Endometrial microvascular endothelial cells (primary cell): ENCODE results near the gene SLC47A2. TPM values are rescaled to one million over a fixed set of nuclear protein-coding genes. Genes with fewer than 3 reads are reported as not detected.
"Not testable (repeated sequence)": the region's sequence is repeated elsewhere in the genome, so short reads cannot be mapped to it uniquely, and the experiment has no call there.

Experiments
- in situ Hi-C: cut with HindIII; loops from 2 replicates; pipeline ENCODE4 v1.10.0; 2017; ENCODE audit warnings: low sequenced_read_pairs, low pct_unique_long_range_greater_than_20kb; ENCODE audit errors: inconsistent ontology term
- total RNA-seq: library from RNA; depleted of rRNA; stranded (reverse); fragments of >200 nt; gene quantifications from one replicate; pipeline ENCODE4 v1.2.3, GENCODE V29; 2015; ENCODE audit errors: inconsistent ontology term

Gene SLC47A2
- total RNA-seq, 1 donor from 2014 or later, result not detected

DNA sequence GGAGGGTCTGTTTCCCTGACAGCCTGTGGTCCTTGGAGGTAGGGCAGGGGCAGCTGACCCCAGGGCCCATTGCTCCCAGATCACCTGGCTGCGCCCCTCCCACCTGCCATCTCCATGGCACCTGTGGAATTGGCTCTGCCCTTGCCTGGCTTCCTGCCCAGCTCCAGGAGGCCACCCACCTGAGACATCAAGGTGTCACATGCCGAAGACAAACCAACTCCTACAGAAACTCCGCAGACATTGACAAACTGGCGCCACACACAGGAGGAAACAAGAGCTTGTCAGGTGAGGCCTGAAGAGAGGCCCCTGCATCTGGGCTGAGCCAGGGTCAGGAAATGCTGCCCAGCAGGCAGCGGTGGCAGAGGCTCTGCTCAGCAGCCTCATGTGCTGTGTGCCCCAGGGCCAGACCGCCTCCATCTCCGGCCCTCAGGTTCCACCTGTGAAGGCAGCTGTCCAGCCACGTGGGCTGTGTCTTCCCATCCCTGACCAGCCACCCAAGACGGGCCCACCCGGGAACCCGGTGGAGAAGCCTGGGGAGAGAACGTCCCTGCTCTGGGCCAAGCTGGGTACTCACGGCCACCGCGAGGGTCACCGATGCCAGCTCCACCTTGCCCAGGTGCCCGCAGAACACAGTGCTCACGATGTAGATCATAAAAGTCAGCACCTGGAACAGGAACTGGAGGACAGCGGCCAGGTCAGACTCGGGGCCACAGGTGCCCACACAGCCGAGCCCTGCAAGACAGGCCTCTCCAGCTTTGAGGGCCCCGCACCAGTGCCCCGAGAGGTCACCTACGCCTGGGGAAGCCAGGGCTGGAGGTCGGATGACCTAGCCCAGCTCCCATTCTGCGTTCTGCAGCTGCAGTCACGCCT lies 1.6 kb downstream of the SLC47A2 start:
- in situ Hi-C loops, result no loop called here

DNA sequence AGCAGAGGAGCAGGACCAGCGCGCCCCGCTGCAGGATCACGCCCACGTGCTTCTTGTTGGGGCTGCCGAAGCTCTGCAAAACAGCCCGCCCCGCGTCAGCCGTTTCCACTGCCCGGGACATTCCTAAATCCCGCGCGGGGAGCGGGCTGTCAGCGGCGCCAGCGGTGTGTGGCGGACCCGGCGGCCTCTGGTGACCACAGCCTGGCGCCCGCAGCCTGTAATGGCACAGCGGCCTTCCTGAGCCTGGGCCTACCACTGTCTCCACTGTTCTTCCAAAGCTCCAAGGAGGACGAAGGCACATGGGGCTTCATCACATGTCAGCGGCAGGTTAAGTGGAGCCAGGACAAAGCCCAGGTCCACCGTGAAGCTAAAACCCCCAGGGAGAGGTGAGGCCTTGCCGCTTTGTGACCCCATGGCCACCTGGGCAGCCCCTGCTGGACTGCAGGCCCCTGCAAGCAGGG lies 2.5 kb downstream of the SLC47A2 start:
- in situ Hi-C loops, result no loop called here

DNA sequence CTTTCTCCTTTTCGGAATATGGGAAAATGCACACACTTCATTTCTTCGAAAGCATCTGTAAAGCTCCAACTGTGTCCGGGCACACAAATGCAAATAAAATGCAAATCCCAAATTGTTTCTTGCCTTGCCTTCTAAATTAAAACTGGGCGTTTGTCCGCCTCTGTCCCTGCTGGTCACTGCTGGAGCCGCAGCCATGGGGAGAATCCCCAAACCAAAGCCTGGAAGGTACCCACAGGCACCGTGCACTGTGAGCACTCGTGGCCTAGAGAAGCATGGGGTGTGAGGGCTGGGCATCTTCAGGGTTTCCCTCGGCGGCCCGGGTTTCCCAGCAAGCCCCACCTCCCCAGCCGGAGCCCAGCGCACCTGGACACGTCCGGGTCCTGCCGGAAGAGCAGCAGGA lies 2.9 kb downstream of the SLC47A2 start:
- in situ Hi-C loops, result no loop called here

GRCh38 chr17:19712436-19713004 lies 3.9 kb downstream of the SLC47A2 start:
- in situ Hi-C loops, result no loop called here

DNA sequence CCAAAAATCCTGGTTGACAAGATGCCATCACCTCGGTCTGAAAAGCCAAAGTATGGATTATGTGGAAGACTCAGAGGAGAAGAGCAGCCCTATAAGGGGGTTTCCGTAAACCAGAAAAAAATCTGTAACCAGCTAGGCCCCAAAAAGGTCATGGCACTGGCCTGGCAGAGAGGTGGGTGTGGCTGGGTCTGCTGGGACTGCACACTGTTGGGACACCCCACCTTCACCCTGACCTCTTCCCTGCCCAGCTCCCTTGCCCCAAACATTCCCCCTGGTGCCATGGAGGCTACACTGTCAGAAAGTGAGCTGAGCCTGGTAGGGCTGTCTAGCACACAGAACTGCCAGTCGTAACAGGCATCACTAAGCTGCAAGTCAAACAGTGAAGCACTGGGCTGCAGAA lies 6.5 kb downstream of the SLC47A2 start:
- in situ Hi-C loops, result no loop called here

DNA sequence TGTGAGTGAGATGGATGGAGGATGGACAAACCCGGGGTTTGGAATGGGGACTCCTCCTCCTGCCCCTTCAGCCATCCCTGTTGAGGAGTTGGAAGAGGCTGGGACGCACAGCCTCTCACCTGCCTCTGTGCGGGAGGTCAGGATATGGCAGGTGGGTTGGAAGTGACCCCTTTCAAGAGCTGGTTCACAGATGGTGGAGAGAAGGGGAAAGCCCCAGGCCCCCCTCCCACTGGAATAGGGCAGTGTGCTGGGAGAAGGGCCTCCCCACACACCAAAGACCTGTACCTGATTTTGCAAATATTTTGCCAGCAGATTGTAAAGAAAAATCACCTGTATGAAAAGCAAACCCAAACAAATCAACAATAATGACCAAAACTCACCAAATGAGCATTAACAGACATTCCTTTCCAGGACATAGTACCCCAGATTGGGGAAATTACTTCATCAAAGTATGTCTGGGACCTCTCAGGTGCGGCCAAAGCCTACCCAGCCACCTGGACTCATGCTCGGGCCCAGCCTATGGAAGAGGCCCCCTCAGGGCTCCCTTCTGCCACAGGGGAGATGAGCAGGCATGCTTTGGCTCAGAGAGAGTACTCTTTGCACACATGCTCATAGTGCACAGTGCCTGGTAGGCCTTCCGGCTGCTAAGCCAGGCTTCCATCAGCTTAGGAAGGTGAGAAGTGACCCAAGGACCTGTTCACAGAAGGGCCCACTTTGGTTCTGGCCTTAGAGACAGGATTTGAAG lies 7.8 kb downstream of the SLC47A2 start:
- in situ Hi-C loops, result no loop called here

- in situ Hi-C loops, result no loop called here
These were observed 8.6 kb downstream of the SLC47A2 start for GRCh38 chr17:19707728-19708221.

DNA sequence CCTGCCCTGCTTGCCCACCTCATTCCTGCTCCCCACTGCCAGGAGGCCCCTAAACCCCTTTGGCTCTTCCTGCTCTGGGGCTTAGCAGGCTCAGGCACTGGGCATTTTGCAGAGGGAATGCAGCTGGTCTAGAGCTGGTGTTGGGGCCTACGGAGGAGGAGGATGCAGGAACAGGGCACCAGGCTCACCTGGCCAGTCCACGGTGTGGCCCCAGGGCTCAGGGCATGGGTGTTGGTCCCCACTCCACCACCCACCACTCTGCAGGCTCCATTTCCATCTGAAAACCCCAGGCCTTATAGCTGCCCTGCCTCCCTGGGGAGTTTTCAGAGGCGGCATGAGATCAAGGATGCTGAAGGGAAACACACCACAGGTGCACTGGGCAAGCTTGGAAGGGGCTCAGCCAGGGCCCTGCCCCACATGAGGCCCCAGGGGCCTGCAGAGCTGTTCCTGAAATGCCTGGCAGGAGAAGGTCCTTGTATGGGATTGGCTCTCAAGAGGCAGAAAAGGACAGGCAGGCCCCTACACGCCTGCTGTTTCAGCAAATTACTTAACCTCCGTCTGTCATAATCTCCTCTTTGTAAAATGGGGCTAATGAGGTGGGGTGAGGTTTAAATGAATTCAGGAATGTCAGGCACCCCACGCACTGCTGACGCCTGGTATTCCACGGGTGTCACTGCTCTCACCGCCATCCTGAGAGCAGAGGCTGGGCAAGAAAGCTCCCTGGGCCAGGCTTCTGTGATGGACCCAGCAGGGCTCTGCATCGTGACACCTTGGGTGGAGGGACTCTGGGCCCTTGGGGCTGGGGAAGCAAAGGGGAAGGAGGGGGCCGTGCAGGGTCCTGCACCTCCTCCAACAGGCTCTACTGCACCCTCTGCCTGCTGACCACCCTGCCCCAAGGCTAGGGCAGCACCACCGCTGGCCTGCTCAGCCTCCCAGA lies 9.3 kb downstream of the SLC47A2 start:
- in situ Hi-C loops, result no loop called here

DNA sequence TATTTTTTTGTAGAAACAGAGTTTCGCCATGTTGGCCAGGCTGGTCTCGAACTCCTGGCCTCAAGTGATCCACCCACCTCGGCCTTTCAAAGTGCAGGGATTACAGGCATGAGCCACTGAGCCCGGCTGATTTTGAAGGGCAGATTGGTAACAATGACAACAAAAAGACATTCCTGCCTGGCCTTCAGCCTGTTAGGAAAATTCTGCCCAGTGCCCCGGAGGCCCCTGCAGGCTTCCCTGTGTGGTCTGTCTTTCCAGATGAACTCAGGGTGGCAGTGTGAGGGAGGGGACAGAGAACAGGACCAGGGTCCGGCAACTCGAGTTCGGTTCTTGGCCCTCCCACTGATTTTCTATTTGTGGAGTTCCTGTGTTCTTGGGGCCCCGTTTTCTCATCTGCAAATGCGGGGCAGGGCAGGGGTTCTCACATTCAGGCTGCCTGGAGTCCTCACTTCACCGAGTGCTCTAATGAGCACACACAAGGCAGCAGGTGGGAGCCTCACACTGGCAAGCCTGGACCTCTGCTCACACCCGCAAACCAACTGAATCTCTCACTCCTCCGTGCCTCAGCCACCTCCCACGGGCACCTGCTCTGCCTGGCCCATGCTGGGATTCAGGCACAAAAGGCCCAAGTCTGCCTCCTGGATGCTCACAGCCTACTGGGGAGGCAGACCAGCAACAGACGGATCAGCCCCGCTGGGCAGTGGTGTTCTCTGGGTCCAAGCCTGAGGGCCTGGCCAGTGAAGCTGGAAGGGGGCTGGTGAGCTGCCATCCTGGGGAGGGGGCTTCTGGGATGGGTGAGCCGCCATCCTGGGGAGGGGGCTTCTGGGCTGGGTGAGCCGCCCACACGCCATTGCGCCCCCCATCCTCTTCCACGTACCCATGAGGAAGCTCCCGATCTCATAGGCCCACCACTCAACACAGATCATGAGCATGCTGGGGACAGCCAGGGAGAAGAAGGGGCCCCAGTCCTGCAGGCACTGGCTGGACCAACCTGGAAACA lies 10.3 kb downstream of the SLC47A2 start:
- in situ Hi-C loops, result no loop called here

- in situ Hi-C loops, result no loop called here
These were observed 11.2 kb downstream of the SLC47A2 start for GRCh38 chr17:19705201-19705600.

- in situ Hi-C loops, result no loop called here
These were observed 12.4 kb downstream of the SLC47A2 start for GRCh38 chr17:19703828-19704613.

GRCh38 chr17:19703106-19703827 lies 13.1 kb downstream of the SLC47A2 start:
- in situ Hi-C loops, result no loop called here

- in situ Hi-C loops, result no loop called here
These were observed 14.2 kb downstream of the SLC47A2 start for GRCh38 chr17:19702217-19702641.

DNA sequence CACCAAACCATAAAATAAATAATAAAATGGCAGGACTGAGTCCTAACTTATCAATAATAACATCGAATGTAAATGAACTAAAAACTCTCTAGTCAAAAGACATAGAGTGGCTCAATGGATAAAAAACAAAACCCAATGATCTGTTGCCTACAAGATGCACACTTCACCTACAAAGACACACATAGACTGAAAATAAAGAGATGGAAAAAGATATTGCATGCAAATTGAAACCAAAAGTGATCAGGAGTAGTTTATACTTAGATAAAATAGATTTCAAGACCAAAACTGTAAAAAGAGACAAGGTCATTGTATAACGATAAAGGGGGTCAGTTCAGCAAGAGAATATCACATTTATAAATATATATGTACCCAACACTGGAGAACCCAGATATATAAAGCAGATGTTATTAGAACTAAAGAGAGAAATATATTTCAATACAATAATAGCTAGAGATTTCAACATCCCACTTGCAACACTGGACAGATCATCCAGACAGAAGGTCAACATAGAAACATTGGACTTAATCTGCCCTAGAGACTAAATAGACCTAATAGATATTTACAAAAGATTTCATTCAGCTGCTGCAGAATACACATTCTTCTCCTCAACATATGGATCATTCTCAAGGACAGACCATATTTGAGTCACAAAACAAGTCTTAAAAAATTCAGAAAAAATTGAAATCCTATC lies 29.8 kb downstream of the SLC47A2 start:
- in situ Hi-C loops, result no loop called here

GRCh38 chr17:19684909-19685580 lies 31.3 kb downstream of the SLC47A2 start:
- in situ Hi-C loops, result not testable (repeated sequence)
